G401 (cell line): ENCODE measurements around the gene HAS3. TPM values are rescaled to one million over a fixed set of nuclear protein-coding genes. Genes with fewer than 3 reads are reported as not detected.

Experiments
- total RNA-seq: library from RNA; depleted of rRNA; stranded (reverse); fragments of >200 nt; shearing (Covaris generic); gene quantifications from 2 replicates; pipeline ENCODE4 v1.2.3, GENCODE V29; 2014; rRNA removed

The HAS3 gene
- total RNA-seq, 1 experiment from 2014 or later, result 2.6 TPM

Other genes with a start within 250 kb of the HAS3 start
- gene CHTF8, start 26.9 kb downstream of the HAS3 start, total RNA-seq, result 196 and 268 TPM in 2 replicates
- gene UTP4, start 27.0 kb downstream of the HAS3 start, total RNA-seq, result 66.4 and 89.9 TPM in 2 replicates
- 13.9 and 36.0 TPM in 2 replicates for gene SNTB2, start 81.5 kb downstream of the HAS3 start, total RNA-seq
- gene VPS4A, start 205.7 kb downstream of the HAS3 start, total RNA-seq, result 55.2 and 60.7 TPM in 2 replicates
- gene PDF, start 224.9 kb downstream of the HAS3 start, total RNA-seq, result 28.3 and 49.1 TPM in 2 replicates
- 71.6 and 77.0 TPM in 2 replicates for gene COG8, start 233.9 kb downstream of the HAS3 start, total RNA-seq
- gene NIP7, start 234.1 kb downstream of the HAS3 start, total RNA-seq, result 33.0 and 35.3 TPM in 2 replicates
- gene TMED6, start 246.1 kb downstream of the HAS3 start, total RNA-seq, result not detected in 2 replicates